Memory B cell (primary cell): ENCODE data around the gene HTR7.

Experiments used
- ATAC-seq: fragments of 150-1000 bp; cut with Tn5 transposase; 2 replicates; pipeline ENCODE4 v1.10.0; 2021; ENCODE audit warnings: low read depth, mild to moderate bottlenecking, moderate library complexity
- DNase-seq, 2 donors: peaks; one replicate each; pipeline ENCODE4 v3.0.0; 2022; ENCODE audit warnings: low spot score in 2 of 2
- H3K27ac Mint-ChIP-seq: one replicate; pipeline ENCODE4 v1.8.0; 2022; ENCODE audit warnings: mild to moderate bottlenecking, moderate library complexity, mixed read lengths
- H3K27me3 Mint-ChIP-seq: one replicate; pipeline ENCODE4 v1.8.0; 2022; ENCODE audit warnings: mixed read lengths
- H3K36me3 Mint-ChIP-seq: one replicate; pipeline ENCODE4 v1.8.0; 2022; ENCODE audit warnings: mild to moderate bottlenecking, mixed read lengths
- H3K4me1 Mint-ChIP-seq: one replicate; pipeline ENCODE4 v1.8.0; 2022; ENCODE audit warnings: mixed read lengths
- H3K4me3 Mint-ChIP-seq: one replicate; pipeline ENCODE4 v1.8.0; 2022; ENCODE audit warnings: mild to moderate bottlenecking, moderate library complexity, mixed read lengths
- H3K9me3 Mint-ChIP-seq: one replicate; pipeline ENCODE4 v1.8.0; 2022; ENCODE audit warnings: mixed read lengths

HTR7 gene

DNA sequence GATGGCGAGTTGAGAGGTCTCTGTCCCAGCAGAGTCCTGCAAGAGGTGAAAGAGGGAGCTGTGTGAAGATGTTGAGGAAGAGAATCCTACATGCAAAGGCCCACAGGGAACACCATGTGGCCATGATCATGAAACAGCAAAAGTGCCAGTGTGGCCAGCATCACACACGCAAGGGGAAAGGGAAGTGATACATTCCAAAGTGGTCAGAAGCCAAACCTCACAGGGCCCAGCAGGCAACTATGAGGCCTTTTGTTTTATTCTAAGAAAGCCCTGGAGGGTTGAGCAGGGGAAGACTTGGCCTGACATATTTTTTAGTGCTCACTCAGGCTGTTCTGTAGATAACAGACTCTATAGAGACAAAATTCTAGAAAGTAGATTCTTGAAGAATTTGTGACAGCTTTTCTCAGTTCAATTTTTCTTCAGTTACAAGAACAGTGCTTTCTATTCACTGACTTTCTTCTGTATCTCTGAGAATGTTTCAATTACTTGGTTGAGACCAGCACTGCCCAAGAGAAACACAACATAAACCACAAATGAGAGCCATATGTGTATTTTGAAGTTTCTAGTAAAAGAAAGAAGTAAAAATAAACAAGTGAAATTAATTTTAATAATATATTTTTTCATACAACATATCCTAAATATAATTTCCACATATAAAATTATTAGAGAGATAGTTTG is 82.3 kb downstream of the HTR7 start:
- DNase-seq, result no peak
- no peaks in the 10 kb centered on the region for H3K36me3 Mint-ChIP-seq
- no peaks in the 10 kb centered on the region for H3K4me1 Mint-ChIP-seq
- H3K9me3 Mint-ChIP-seq, result peaks cover 2% of the 10 kb centered on the region
- peaks cover 17% of the 10 kb centered on the region for H3K27me3 Mint-ChIP-seq
- H3K27ac Mint-ChIP-seq, result no peak overlapping the region
- ATAC-seq, result no peak
- H3K4me3 Mint-ChIP-seq, result no peak overlapping the region

DNA sequence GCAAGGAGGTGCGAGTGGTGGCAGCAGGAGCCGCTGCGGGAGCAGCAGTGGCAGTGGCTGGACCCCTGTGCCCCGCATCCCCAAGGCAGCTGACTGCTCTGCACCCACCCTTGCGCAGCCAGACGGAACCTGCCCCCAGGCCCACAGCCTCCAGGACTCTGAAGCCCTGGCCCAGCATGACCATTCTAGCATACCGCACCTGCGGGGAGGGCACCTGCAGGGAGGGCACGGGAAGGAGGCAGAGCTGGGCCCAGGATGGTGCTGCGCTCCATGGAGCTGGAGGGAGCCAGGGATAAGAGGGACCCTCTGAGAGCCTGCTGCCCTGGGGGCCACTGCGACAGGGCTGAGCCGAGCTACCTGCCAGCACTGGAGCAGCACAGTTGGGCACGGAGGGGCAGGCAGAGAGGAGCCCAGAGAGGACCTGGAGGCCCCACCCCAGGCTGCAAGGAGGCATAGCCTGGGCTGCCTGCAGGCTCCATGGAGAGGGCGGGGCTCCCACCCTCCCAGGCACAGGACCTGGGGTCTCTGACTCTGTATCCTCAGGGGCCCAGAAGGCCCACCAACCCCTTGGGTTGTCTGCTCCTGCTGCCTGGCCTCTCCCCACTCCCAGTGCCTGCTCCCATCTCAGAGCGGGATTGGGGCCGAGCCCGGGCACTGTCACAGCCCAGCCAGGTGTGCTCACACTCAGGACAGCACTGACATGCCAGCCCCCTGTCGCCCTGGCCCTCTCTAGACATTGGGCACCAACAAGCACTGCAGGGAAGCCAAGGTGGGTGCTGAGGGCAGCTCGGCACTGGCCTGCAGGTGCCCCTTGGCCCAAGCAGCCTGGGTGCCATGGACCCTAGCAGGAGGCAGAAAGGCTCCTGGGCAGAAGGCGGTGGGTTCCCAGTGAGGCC is 87.6 kb downstream of the HTR7 start:
- ATAC-seq, result no peak
- Mint-ChIP-seq H3K27ac (no peak overlapping the region), H3K4me1 (no peaks in the 10 kb centered on the region), H3K36me3 (no peaks in the 10 kb centered on the region), H3K4me3 (no peak overlapping the region), H3K9me3 (peaks cover 2% of the 10 kb centered on the region), H3K27me3 (peaks cover 7% of the 10 kb centered on the region)
- no peak for DNase-seq

DNA sequence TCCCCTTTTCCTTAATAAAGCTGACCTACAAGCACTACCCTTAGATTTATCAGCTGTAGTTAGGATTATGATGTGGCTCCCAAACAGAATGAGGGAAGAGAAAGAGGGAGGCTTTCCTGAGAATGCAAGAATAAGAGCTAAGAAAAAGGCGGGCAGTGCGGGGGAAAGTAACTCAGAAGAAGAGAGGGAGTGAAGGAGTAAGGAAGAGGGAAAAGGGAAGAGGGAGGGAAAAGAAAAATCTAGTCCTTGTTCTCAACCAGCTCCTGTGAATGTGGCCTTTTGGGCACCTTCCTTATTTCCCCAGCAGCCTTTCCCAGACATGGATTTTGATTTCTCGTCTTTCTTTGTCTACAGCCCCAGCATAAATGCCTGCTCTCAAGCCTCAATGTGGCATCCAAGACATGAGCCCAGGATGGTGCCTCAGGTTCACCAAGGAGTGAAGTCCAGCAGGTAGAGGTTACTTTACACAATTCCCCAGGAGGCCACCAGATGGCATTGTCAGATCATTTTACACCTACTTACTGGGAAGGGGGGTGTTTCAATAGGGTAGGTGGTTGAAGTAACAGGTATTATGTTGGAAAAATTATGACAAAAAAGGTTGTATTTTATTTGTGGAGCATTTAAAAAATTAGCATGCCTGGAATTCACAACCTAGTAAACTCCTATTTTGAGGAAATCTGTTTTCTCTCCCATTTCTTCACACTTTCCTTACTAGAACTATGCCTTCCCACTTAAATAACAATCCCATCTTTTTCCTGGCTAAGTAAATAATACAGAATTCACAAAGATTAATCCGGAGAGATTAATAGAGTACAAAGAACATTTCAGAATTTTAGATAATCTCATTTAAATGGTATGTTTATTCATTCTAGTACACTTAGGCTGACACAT is 106.5 kb downstream of the HTR7 start:
- no peaks in the 10 kb centered on the region for H3K9me3 Mint-ChIP-seq
- peaks cover 6% of the 10 kb centered on the region for H3K4me1 Mint-ChIP-seq
- peaks cover 17% of the 10 kb centered on the region for H3K27me3 Mint-ChIP-seq
- no peaks in the 10 kb centered on the region for H3K36me3 Mint-ChIP-seq
- peak; percentile 27 to 51 for DNase-seq
- no peak overlapping the region for H3K4me3 Mint-ChIP-seq
- peak; percentile 66 for ATAC-seq
- no peak overlapping the region for H3K27ac Mint-ChIP-seq

DNA sequence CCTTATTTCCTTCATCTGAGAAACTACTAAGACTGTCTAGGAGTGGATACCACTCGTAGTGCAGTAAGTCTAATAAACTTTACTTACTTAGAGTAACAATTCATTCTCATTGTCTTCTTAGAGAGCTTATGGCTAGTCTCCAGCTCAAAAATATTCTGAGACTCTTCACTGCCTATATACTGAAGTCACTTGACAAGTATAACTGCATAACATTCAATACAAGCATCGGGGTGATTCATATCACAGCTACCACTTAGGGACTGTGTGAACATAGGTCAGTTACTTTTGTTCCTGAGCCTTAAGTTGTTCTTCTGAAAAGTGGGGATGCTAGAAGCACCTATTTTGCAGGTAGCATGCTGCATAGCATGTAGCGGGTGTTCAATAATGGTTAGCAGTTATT is 111.0 kb downstream of the HTR7 start:
- no peak for DNase-seq
- peaks cover 6% of the 10 kb centered on the region for H3K4me1 Mint-ChIP-seq
- H3K27me3 Mint-ChIP-seq, result peaks cover 23% of the 10 kb centered on the region
- no peaks in the 10 kb centered on the region for H3K9me3 Mint-ChIP-seq
- H3K4me3 Mint-ChIP-seq, result no peak overlapping the region
- H3K36me3 Mint-ChIP-seq, result no peaks in the 10 kb centered on the region
- H3K27ac Mint-ChIP-seq, result no peak overlapping the region
- no peak for ATAC-seq

DNA sequence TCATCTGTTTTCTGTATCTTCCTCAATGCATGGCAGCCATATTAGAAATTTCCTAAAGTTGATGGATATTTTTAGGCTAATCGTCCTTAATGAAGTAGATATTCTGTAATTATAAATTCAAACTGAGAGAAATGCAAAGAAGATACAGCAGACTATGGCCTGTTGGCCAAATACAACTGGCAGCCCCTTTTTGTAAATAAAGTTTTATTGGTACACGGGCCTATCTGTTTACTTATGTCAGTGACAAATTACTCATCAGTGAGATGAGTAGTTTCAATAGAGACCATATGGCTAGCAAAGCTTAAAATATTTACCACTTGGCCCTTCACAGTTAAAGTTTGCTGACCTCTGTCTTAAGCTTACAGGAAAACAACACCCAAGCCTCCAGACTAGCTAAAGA is 112.3 kb downstream of the HTR7 start:
- Mint-ChIP-seq H3K9me3 (no peaks in the 10 kb centered on the region), H3K4me1 (peaks cover 6% of the 10 kb centered on the region), H3K27me3 (peaks cover 23% of the 10 kb centered on the region), H3K36me3 (no peaks in the 10 kb centered on the region), H3K27ac (no peak overlapping the region), H3K4me3 (no peak overlapping the region)
- no peak for DNase-seq
- ATAC-seq, result no peak

DNA sequence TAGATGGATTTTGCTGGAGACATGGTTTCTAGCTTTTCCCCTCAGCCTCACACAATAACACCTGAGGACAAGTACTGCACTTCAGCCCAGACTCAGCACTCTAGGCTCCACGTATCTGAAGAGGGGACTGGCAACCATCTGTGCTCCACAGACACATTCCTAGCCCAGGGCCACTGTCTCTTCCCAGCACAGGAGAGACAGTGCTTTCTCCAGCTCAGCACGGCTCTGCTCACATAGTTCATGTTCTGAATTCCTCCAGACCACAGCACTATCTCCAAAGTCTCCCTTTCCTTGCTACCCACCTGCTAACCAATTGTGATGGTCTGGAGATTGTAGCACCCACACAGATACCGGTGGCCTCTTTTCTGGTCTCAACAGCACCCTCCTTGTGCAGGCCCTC is 114.5 kb downstream of the HTR7 start:
- no peak overlapping the region for H3K27ac Mint-ChIP-seq
- ATAC-seq (no peak), DNase-seq (no peak)
- H3K27me3 Mint-ChIP-seq, result peaks cover 19% of the 10 kb centered on the region
- no peaks in the 10 kb centered on the region for H3K9me3 Mint-ChIP-seq
- no peak overlapping the region for H3K4me3 Mint-ChIP-seq
- no peaks in the 10 kb centered on the region for H3K36me3 Mint-ChIP-seq
- H3K4me1 Mint-ChIP-seq, result no peaks in the 10 kb centered on the region

DNA sequence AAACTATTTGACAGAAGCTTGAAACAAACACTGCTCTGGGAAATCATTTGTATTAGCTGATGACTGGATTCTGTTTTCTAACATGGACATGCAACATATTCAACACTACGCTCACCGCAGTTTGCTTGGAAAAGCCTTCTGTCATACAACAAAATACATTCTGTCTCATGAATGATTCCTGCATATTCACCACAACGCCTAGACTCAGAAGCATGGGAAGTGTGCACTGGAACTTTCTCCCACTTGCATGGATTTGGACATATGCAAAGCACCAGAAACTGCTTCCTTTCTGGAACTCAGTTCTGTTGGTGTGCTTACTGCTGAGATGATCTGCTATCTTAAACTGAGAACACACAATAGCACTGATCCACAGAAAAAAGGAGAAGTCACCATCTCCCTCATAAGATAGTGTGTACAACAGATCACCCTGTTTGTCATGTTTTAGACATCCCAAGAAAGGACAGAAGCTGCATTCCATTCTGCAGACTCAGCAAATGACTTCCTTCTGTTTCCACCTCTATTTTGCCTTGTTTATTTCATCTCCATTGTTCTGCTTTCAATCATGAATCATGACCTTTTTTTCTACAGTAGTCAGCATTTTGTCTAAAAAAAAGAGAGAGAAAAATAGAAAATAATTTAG is 115.8 kb downstream of the HTR7 start:
- H3K27me3 Mint-ChIP-seq, result peaks cover 15% of the 10 kb centered on the region
- H3K36me3 Mint-ChIP-seq, result no peaks in the 10 kb centered on the region
- no peaks in the 10 kb centered on the region for H3K9me3 Mint-ChIP-seq
- DNase-seq (no peak), ATAC-seq (no peak)
- no peak overlapping the region for H3K27ac Mint-ChIP-seq
- H3K4me1 Mint-ChIP-seq, result no peaks in the 10 kb centered on the region
- no peak overlapping the region for H3K4me3 Mint-ChIP-seq

DNA sequence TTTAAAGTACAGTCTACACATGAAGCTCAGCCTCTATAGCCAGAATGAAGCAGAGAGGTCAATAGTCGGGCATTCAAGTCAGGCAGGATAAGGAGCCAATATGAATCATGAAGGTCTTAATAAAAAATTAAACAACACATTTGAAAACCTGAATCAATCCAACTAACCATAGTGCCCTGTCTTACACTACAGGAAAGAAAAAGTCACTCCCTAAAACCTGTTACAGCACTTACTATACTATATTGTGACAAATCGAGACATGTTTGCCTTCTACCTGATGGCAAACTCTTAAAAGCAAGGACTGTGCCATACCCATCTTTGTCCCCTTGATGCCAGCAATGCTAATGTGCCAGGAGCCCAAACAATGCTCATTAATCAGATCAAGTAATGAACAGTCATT is 117.6 kb downstream of the HTR7 start:
- Mint-ChIP-seq H3K36me3 (no peaks in the 10 kb centered on the region), H3K4me1 (no peaks in the 10 kb centered on the region), H3K4me3 (no peak overlapping the region), H3K27ac (no peak overlapping the region), H3K9me3 (no peaks in the 10 kb centered on the region), H3K27me3 (peaks cover 16% of the 10 kb centered on the region)
- DNase-seq (no peak), ATAC-seq (no peak)

DNA sequence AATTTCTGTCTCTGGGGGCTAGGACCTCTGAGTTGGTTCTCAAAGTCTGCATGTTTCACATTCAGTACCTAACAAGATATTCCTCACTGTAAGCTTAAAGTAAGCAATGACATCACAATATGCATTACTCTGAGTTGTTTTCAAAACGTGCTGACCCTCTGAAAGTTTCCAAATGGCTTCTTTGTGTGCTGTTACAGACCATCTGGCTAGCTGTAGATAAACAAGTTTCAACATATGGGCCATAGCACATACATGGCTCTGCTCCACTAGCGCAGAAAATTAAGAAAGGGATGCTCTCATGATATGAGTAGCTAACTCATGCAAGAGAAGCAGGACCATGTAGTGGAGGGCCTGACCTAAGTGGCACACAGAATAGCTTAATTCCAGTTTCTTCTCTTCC is 119.0 kb downstream of the HTR7 start:
- Mint-ChIP-seq H3K4me1 (no peaks in the 10 kb centered on the region), H3K9me3 (no peaks in the 10 kb centered on the region), H3K36me3 (no peaks in the 10 kb centered on the region), H3K27ac (no peak overlapping the region), H3K27me3 (peaks cover 16% of the 10 kb centered on the region), H3K4me3 (no peak overlapping the region)
- ATAC-seq, result no peak
- no peak for DNase-seq

DNA sequence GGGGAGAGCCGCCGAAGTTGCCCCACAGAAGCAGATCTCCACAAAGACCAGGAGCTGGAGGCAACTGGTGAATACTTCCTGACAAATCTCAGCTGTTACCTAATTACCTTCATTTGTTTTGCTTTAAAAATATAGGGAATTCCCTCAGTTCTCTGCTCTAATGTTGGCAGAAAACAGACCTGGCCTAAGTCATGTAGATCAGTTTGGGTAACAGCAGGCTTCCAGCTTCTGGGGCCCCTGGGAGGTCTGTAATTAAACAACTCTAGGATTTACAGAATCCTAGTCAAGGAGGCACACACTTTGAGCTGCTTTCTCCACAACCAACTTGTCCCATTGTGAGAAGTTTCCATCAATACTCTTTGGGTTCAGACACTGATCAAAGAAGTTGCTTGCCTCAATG is 123.4 kb downstream of the HTR7 start:
- no peak for DNase-seq
- no peaks in the 10 kb centered on the region for H3K9me3 Mint-ChIP-seq
- ATAC-seq, result no peak
- H3K27me3 Mint-ChIP-seq, result peaks cover 9% of the 10 kb centered on the region
- no peaks in the 10 kb centered on the region for H3K36me3 Mint-ChIP-seq
- no peak overlapping the region for H3K4me3 Mint-ChIP-seq
- H3K27ac Mint-ChIP-seq, result no peak overlapping the region
- H3K4me1 Mint-ChIP-seq, result no peaks in the 10 kb centered on the region

DNA sequence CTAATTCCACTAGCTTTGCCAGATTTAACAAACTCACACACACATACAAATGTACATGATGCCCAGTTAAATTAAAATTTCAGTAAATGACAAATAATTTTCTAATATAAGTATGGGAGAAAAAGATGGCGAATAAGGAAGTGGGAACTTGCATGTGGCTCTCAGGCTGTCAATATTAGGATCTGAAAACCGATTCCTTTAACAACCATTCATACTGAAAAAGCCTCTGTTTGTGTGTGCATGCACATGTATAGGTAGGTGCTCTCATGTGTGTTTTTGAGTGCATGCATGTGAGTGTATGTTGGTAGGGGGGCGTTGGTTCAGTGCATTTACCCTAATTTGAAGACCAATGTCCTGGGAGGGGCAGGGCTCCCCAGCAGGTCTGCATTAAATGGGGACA is 125.3 kb downstream of the HTR7 start:
- Mint-ChIP-seq H3K27me3 (peaks cover 7% of the 10 kb centered on the region), H3K4me1 (no peaks in the 10 kb centered on the region), H3K4me3 (no peak overlapping the region), H3K27ac (no peak overlapping the region), H3K9me3 (peaks cover 2% of the 10 kb centered on the region), H3K36me3 (no peaks in the 10 kb centered on the region)
- no peak for DNase-seq
- no peak for ATAC-seq

DNA sequence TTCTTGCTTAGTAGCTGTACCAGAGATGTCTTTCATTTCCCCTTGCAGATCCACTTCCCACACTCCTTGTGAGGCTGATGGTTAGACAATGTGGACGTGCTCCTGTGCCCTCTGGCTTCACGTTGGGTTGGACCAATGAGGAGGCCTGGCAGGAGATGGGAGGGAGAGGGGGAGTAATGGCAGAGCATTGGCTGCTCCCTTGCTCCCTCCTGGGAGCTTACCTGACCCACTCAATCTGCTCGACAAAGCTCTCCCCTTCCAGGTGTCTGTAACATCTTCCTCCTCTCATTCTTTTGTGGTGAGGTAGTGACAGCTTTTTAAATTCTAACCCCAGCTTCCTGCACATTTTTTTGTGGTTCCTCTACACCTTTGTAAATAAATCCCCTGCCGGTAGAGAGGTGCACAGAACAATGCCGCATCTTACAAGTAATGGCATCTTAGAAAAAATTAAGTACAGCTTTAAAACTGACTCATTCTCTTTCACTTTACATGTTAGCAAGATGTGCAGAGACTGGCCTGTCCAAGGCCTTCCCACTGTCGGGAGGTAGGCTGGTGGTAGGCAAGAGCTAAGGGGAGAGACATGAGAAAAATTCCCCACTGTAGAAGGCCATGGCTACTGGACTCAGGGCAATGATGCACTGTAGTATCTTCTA is 134.3 kb downstream of the HTR7 start:
- no peak for DNase-seq
- Mint-ChIP-seq H3K9me3 (peaks cover 3% of the 10 kb centered on the region), H3K4me3 (no peak overlapping the region), H3K4me1 (no peaks in the 10 kb centered on the region), H3K36me3 (no peaks in the 10 kb centered on the region), H3K27me3 (no peaks in the 10 kb centered on the region), H3K27ac (no peak overlapping the region)
- no peak for ATAC-seq

DNA sequence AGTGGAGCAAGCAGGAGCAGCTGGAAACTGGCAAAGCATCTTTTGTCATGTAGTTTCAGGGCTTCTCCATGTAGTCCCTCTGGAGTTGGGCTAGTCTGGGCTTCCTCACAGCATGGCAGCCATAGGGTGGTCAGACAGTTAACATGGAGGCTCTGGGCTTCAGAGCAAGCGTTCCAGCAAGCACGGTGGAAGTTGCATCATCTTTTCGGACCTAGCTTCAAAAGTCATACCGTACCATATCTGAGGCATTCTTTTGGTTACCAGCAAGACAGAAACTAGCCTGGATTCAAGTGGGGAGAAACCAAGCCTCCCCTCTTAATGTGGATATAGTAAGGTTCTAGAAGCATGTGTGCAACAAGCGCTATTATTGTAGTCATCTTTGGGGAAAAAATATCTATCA is 135.0 kb downstream of the HTR7 start:
- Mint-ChIP-seq H3K4me1 (no peaks in the 10 kb centered on the region), H3K9me3 (peaks cover 3% of the 10 kb centered on the region), H3K27ac (no peak overlapping the region), H3K36me3 (no peaks in the 10 kb centered on the region), H3K27me3 (no peaks in the 10 kb centered on the region), H3K4me3 (no peak overlapping the region)
- DNase-seq (no peak), ATAC-seq (no peak)
